HG02571 (cell line): Measurements from ENCODE around the gene PTGR3.

Experiments used
- ATAC-seq: cut with Tn5 transposase; IDR thresholded peaks from one replicate; pipeline ENCODE4 v1.9.1; 2021; ENCODE audit warnings: mild to moderate bottlenecking, moderate library complexity; ENCODE audit not compliant: unreplicated experiment

Gene PTGR3

DNA sequence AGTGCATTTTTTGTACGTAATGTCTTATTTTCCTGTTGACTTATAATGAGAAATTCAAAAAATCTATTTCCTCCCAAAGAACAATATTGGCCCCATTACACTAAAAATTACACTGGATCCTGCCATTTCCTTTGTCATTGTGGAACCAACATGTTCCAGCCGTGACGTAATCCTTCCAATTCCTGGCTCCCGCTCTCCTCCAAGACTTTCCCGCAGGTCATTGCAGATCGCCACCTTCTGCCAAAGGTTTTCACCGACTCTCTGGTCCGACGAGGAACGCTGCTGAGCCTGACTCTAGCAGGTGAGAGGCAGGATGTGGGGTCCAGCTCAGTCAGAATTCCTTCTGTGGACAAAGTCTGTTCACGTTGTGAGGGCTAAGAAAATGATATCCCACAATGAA, 38.0 kb downstream of the PTGR3 start:
- no peak for ATAC-seq

DNA sequence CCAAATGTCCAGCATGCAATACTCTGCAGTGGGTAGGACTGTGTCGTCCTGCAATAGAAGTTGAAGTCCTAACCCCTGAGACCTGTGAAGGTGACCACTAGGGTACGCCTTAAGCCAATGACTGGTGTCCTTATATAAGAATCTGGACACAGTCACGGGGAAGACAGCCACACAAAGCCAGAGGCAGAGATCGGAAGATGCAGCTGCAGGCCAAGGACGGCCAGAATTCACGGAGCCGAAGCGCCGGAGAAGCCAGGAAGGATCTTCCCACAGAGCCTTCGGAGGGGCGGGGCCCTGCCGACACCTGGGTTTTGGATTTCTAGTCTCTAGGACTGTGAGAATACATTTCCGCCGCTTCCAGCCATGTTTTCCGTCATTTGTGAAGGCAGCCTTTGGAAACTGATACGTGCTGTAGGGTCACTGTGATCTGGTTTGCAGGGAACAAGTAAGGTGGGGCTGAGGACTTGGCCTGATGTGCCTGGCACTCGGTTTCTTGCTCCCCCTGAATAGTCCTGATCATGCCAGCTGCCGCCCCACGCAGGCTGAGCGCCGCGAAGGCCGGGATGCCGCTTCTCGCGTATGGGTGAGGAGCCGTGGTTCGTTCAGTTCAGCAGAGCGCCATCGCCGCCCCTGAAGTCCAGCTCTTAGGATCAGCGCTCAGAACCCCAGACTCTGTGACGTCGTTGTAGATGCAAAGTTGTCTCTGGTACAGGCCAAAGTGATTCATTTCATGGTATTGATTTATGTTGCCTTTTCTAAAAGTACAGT, 38.7 kb downstream of the PTGR3 start:
- ATAC-seq, result no peak

DNA sequence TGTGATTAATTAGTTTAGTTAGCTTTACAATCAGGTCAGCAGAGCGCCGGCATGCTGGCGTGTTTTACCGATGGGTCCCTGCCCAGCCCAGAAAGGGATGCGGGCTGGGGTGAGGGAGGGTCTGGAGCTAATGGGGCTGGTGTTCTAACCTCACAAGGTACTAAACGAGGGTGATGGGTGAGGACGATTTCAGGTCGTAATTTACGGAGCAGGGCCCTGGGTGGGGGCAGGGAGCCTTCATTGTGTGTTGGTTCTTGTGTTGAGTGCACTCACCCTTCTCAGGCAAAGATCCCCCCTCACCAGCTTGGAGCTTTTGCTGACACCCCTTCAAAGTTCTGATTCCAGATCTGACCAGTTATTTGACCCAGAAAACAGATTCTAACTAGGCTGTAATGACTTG, 39.5 kb downstream of the PTGR3 start:
- ATAC-seq, result no peak

DNA sequence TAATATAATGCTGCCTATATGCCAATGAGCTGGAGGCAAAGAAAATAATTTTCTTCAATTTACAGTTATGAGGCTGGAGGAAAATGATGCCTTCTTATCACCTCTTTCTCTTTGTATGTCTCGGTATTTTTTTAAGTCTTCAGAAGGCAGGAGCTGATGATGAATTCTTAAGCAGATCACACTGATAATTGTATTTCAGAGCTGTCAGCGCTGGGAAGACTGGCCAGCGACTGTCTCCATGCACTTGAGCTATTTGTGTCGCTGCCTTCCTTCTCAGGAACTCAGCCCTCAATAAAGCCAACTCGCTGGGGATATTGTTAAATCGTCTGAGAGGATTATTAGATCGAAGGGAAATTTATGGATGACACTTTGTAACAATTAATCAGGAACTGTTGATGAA, 40.3 kb downstream of the PTGR3 start:
- no peak for ATAC-seq

DNA sequence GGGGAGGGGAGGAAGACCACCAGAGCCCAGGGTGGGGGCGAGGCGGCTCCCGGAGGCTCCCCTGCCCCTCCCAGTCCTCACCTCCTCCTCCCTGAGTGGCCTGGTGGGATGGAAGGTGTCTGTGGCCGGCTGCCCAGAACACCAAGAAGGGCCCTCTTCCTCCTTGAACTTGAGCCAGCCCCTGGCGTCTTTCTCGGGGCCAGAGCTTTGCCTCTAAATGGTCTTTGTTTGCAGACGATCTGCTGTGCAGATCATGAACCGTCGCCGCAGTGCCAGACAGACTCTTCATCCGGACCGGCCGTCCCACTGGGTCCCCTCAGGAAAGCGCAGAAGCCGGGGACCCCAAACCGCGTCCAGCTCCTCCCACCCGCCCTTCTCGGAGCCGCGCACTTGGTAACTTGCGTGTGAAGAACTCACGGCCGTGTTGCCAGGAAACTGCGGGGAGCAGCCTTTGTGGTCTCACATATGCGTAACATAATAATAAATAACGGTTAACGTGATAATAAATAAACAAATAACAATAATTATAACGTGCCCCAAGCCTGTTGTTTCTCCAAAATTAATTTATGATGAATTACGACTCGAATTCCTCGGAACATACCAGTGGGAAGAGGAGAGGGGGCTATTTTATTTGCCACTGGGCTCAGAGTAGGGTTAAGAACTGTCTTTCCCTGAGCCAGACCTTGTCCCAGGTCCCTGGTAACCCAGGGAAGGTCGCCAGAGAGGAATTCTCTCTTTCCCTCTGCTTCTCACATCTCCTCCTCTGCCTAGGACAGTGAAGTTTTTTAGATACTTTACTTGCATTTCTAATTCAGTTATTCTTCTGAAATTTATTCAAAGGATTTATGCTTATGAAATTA, 41.0 kb downstream of the PTGR3 start:
- no peak for ATAC-seq

DNA sequence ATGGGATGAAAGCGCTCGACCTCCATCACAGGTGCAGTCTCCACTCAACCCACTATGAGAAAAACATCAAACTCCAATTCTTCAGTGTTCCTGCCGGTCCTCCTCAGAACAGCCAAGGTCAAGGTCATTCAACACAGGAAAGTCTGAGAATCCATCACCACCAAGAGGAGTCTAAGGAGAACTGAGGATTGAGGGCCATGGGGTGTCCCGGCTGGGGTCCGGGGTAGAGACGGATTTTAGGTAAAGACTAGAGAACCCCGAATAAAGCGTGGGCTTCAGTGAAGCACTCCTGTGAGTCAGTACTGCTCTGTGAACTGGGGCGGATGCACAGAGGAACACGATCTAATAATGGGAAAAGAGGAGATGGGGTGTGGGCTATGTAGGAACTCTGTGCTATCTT, 41.8 kb downstream of the PTGR3 start:
- ATAC-seq, result no peak

DNA sequence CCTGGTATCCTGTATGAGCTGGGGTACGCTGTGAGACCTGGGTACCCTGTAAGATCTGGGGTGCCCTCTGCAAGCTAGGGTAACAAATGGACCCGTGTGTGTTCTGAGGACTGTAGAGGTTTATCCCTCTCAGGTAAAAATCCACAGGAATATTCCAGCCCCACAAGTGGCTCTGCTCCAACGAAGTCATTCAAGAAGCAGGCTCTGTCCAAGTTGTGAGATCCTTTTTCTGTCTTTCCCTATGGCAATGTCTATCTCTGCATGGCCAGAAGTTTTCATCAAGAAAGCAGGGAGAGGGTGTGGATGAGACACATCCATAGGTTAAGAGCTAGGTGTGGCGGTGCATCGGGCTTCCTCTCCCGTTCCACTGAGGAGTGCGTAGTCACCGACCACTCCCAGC, 43.0 kb downstream of the PTGR3 start:
- ATAC-seq, result no peak

DNA sequence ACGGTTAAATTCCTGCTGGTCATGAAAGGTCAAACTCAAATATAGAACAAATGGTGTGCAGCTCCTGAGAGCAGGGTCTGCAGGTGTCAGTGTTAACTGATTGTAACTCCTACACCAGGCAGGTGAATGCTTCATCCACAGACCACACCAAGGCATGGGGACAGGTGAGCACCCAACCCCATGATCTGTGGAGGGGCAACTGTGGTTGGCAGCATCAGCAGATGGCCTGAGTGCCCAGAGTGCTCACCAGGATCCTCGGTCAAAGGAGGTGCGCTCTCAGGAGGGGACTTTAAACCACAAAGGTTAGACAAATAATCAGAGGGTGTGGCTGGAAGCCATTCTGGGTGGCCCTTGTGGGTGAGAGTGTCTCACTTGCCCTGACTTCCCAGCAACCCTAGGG, 44.5 kb downstream of the PTGR3 start:
- ATAC-seq, result no peak

DNA sequence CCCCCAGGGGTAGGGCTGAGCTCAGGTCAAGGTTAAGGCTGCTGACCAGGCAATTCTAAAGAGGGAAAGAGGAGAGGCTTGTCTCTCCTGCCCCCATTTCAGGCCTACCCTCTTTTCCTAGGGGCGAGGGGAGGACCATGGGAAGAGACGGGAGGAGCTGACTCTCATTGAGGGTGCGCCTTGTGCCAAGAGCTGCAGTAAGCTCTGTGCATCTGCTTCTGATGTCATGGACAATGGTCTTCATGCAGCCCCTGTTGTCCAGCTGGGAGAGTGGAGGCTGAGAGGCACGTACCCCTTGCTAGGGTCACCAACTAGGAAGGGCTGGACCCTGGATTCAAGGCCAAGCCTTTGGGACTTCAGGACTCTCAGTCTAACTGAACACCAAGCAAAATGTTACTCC, 45.2 kb downstream of the PTGR3 start:
- no peak for ATAC-seq

DNA sequence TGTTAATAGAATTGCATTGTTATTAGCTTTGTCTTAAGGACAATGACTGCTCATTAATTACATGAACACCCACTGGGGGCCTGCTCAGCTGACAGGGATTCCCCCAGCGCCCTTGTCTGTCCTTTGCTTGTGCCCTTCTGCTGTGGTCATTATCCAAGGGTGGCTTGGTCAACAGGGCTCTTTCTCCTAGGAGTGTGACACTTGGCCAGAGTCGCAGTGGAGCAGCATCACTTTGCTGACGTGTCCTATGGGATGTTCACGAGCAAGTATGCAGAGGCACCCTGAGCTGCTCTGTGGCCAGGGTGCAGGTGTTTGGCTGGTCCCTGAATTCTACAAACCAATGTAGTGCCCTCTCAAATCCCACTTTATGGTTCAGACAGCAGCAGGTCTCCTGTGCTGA, 46.0 kb downstream of the PTGR3 start:
- no peak for ATAC-seq

DNA sequence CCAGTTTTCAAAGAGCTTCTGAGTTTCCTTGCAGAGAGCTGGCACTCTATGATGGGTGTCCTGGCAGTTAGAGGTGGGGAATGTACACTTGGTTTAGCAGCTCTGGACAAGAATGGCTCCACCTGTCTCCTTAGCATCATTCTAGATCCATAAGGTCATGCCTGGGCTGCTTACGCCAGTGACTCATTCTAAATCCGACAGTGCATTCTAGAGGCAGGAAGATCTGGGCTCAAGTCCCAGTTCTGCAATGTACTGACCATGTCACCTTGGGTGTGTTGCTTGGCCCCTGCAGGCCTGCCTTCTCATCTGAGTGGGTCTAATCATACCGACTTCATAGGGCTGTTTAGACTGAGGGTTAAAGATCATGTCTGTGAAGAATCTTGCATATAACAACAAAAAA, 46.5 kb downstream of the PTGR3 start:
- ATAC-seq, result no peak

DNA sequence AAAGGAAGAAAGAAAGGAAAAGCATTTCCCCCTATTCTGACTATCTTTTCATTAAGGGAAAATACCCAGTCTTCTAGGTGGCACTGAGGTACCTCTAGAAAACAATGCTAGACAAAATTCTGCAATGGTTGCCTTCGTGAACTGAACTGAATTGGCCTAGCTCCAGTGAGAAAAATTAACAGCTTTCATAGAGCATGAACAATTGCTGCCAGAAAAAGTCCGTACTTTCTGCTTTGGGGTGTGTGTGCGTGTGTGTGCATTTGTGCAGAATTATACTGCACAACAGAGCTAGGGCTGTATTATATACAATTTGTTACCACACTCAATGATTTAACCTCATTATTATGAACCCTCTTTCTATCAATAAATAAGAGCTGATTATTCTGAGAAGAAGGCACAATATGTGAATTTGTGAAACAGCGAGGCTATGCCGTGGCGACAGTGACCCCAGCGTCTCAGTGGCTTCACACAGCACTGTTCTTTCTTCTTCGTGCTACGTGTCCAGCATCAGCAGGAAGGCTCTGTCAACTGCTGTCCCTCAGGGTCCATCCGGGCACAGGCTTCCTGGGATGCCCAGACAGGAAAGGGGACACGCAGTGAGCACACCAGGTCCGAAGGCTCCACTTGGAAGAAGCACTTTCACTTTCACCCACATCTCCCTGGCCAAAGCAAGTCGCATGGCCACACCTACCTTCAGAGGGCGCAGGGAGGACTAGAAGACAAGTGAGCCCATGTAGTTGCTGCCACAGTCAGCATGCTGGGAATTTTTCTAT, 47.5 kb downstream of the PTGR3 start:
- ATAC-seq, result no peak

DNA sequence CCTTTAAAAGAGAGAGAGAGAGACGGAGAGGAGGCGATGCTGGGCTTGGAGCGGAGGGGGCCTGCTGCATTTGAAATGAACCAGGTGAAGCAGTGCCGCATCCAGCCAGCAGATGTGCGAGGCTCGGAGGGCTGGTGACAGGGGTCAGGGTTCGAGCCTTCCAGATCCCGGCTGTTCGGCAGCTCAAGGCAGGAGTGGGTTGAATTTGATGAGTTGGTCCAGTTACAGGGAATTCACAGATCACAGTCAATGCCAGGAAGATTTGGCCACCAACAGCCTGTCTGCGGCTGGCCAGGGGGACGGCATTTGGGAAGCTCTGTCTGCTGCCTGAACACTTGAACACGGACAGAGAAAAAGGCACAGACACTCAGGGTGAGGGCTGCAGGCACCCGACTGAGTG, 48.6 kb downstream of the PTGR3 start:
- ATAC-seq, result no peak

DNA sequence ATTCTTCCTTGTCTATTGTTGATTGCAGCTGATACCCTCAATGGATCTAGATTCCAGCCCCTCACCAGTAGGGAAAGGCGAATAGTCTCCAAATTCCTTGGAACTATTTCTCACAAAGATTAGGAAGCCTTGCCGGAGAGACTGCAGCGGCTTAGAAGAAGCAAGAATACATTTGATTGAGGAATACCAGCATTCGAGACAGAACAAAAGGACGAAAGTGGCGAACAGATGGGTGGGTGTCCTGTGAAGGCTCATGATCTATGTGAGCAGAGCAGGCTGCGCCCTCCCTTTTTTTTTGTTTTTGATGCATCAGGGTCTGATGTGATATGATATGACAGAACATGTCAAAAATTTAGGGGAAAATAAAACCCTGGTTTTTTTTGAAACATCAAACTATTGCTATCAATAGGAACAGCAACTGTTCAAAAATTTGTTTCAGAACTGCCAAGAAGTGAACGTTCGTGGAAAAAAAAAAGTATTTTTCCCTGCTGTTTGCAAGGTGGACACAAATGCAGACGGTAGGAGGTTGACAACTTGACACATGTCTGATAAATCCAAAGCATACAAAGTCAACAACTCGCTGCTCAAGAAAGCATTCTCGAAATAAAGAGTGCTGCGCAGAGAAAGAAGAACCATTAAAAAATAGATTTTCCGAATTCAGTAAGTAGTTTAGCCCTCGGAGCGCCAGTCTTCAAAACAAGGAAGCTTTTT, 49.1 kb downstream of the PTGR3 start:
- ATAC-seq, result no peak

DNA sequence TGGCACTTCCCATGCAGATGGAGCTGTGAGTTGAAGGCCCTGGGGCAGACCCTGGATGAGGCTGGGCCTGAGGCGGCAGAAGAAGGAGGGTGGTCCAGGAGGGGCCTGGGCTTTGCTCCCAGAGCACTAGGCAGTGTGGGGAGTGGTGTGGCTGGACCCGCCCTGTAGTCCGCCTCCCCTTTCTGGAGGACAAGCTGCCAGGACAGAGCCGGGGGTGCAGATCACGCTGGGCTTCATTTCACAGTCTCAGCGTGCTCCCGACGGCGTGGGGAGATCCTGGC, 49.8 kb downstream of the PTGR3 start:
- ATAC-seq, result no peak
